ENCODE results near the gene MED14.

MED14 gene

DNA sequence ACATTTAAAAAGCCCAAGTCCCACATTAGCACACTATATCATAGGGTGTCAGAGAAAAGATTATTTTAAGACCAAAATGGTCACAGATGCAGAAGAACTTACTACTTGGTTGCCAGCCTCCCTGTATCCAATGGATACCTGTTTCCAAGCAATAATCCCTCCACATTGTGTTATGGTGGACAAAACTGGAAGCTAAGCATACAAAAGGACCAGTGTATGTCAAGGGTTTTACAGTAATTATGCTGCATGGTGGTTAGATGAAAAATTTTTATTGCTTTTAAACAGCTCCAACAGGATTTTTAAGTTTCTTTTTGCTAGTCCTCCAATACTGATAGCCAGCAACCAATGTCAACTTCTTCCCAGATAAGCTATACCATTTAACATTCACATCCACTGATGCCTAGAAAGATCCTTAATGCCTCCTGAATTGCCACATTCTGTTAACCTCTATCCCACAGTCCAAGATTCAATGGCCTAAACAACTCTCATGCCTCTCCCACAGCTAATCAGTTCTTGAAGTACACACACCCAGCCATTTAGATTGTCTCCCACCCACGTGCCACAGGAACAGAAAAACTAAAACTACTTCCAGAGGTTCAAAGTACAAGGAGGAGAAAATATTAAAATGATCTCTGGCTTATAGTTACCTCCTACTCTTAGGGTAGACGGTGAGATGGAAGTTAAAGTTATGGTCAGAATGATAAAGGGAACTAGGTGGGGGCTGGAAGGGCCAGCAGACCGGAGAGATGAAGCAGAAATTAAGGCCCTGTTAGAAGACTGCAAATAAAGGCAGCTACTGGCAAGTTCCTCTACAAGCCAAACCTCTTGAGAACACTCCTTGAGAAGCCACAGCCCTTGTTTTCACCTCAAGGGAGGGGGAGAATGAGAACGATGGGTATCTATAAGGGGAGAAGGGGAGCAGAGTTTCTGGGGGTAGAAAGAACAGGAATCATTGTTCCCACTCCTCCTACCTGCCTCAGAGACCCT, 5.5 kb downstream of the MED14 start:
- DNase-seq = no peak

DNA sequence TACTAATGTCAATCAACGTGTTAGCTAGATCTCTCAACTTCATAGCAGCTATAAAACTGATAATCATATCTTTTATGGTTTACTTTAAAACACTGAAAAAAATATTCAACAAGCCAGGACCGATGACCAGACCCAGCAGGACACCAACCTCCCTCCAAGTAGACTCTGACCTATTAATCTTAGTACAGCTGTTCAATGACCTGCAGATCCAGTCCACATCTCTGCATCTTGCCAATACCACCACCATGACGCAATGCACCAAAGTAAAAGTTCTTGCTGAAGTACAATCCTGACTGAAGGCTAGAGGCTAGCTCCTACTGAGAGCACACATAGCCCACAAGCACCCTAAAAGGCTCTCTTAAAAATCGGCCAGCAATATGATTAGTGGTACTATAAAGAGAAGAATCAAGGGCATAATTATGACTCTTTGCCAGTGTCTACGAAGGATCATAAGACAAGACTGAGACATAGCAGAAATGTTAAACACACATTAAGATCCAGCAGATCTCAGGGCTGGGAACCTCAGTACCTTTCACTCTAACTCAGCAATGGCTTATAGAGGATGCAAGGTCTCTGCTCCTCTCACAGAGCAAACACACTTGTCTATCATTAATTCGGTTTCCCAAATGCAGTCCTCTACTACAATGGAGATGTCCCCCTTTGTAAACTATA, 7.6 kb downstream of the MED14 start:
- no peak for DNase-seq

DNA sequence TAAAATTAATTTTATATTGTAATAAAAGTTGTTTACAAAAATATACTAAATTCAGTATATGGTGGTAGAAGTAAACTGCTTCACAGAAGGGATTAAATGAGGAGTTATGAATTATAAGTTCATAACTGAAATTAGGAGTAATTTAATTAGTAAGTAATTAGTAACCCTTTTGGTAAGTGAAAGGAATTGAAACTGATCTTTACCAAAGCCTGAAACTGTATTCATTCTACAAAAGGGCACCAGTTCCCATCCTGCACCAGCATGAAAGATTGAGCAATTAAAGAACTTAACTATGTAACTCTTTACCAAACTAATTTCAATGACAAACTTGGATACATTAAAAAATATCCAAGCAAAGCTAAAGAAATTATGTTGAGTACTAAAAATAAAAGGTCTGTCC, 8.2 kb downstream of the MED14 start:
- DNase-seq = no peak

DNA sequence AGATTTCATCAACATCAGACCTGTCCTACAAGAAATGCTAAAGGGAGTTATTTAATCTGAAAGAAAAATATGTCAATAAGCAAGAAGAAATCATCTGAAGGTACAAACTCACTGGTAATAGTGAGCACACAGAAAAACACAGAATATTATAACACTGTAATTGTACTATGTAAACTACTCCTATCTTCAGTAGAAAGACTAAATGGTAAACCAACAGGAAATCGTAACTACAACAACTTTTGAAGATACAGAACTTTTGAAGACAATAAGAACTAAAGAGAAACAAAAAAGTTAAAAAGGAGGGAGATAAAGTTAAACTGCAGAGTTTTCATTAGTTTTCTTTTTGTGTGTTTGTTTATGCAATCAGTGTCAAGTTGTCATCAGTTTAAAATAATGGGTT, 12.4 kb downstream of the MED14 start:
- no peak for DNase-seq

DNA sequence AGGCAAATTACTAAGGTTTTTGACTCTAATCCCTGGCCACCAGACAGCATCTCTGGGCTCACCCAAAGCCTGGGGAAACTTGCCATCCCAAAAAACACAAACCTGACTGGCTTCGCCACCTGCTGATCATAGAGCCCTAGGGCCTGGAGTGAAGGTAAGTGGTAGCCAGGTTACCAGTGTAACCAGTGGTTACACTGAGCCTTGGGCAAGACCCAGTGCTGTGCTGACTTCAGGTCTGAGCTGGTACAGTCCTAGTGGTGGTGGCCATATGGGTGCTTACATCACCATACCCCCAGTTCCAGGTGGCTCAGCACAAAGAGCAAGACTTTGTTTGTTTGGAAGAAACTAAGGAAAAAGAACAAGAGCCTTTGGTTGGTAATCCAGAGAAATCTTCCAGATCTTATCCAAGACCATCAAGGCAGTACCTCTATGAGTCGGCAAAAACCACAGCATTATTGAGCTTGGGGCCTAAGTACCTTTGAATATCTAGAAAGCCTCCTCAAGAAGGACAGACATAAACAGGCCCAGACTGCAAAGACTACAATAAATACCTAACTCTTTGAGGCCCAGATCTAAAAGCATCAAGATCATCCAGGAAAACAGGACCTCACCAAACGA, 13.7 kb downstream of the MED14 start:
- no peak for DNase-seq

DNA sequence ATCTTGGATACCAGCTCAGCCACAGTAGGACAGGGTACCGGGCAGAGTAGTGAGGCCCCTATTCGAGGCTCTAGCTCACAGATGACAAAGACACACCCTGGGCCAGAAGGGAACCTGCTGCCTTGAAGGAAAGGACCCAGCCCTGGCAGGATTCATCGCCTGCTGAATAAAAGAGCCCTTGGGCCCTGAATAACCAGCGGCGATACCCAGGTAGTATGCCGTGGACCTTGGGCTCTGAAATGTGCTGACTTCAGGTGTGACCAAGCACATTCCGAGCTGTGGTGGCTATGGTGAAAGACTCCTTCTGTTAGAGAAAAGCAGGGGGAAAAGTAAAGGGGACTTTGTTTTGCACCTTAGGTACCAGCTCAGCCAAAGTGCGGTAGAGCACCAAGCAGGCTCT, 14.6 kb downstream of the MED14 start:
- no peak for DNase-seq

DNA sequence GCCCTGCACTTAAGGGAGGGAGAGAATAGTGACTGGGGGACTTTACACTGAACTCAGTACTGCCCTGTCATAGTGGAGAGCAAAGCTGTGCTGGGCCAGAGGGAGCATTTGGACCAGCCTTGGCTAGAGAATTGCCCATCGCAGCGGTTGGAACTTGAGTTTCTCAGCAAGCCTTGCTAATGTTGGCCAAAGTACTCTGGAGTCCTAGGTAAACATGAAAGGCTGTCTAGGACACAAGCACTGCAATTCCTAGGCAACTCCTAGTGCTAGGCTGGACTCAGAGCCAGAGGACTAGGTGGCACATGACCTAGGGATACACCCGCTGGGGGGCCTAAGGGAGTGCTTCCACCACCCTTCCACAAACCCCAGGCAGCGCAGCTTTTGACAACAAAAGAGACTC, 15.0 kb downstream of the MED14 start:
- DNase-seq = no peak

DNA sequence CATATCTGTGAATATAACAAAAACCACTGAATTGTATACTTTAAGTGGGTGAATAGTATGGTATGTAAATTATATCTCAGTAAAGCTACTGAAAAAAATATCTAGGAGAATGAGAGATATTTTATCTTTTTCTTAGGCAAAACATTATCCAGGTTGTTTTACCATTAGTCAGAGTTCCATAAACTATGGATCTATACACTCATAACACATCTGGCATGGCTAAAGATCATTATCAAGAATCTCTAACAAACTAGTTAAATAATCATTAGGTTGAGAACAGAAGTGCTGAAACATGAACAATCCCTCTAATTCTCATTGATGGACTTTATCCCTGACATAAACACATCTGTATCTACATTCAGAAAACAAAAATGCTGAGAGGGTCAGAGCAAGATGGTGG, 15.6 kb downstream of the MED14 start:
- no peak for DNase-seq

DNA sequence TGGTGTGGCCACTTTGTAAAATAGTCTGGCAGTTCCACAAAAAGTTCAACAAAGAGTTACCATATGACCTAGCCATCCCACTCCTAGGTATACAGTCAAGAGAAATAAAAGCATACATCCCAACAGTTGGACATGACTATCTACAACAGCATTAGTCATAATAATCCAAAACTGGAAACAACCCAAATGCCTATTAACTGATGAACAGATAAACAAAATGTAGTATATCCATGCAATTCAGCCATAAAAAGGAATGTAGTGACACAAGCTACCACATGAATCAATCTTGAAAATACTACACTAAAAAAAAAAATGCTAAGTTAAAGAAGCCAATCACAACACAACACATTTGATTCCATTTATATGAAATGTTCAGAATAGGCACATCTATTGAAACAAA, 16.1 kb downstream of the MED14 start:
- DNase-seq = no peak

DNA sequence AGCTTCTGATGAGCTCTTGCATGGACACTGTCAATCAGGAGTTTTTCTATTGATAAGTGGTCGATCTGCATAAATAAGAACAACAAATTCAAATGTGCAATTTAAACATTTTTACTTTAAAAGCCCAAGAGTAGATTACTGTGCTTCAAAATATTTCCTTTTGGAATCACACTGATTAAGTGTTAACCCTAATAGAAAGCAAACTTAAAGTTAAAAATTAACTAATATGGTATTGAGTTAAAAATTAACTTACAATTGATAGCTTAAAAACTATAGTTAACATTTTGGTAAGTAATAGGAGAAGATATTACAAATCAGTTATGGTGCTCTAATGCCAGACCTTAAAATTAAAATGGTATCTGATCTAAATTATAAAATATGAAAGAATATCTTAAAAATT, 25.9 kb downstream of the MED14 start:
- no peak for DNase-seq

DNA sequence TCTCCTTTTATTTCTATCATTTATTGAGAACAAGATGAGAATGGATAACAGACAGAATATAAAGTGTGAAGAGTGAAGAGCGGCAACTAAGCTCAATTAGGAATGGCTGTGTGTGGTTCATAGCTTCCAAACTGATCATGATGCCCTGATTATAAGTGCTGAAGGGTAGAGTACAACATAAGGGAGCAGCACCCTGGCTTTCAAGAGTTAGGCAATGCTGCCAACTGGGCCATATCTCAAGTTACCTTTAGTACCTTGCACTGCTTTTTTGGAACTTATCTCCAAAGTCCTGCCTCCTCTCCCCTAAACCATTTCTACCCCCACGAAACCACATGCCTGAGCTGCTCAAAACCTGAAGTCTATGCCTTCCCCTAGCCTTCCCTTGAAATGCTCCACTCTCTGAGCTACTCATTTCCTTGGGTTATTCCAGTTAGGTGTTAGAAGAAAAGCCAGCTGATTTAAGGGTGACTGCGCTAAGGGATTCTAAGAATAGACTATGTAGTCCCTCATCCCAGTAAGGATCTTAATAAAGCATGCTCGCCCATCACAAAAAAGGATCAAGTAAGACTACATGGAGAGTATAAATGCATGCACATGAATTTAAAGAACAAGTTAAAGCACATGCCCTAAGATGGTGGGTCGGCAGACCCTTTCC, 29.6 kb downstream of the MED14 start:
- no peak for DNase-seq

DNA sequence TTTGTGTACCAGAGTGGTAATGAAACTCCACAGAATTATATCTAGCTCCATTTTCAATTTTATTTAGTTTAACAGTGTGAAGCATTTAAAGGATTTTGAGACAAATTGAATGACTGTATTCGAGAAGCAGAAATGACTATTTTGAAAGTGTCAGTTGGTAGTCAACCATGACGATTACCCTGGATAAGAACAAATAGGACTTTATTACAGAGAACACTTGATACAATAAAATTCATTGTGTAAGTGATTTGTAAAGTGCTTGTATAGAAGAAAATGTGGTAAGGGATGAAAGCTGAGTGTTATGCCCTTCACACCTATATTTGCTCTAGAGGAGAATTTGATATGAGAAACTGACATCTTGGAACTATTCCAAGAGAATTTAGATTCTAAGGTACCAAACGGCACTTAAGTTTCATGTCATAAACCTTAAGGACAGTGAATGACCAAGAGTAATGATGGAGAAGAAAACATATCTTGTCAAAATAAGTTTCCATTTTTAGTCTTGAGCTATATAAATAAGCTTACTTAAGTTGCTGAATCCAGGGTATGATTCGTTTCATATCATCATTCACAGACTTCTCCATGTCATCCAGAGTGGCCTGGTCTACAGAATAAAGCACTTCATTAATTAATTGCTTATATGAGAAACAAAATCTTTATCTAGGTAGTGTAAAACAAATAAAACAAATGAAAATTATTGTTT, 34.6 kb downstream of the MED14 start:
- no peak for DNase-seq

DNA sequence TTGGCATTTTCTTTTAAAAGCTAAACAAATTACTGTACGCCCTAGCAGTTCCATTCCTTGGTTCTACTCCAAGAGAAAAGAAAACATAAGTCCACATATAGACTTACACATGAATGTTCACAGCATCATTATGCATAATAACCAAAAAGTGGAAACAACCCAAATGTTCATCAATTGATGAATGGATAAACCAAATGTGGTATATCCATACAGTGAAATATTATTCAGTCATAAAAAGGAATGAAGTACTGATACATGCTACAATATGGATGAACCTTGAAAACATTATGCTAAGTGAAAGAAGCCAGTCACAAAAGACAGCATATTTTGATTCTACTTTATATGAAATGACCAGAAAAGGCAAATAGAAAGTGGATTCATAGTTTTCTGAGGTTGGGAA, 36.5 kb downstream of the MED14 start:
- DNase-seq = no peak

DNA sequence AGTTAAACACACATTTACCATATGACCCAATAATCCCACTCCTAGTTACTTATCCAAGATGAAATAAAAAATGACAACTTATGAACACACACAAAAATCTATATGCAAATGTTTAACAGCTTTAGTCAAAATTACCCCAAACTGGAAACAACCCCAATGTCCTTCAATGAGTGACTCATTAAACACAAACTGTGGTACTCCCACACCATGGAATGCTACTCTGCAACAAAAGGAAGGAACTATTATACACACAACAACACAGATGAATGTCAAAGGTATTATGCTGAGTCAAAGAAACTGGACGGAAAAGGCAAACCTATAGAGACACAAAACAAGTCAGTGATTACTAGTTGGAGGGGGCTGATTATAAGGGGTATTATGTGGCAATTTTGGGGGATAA, 40.5 kb downstream of the MED14 start:
- no peak for DNase-seq

DNA sequence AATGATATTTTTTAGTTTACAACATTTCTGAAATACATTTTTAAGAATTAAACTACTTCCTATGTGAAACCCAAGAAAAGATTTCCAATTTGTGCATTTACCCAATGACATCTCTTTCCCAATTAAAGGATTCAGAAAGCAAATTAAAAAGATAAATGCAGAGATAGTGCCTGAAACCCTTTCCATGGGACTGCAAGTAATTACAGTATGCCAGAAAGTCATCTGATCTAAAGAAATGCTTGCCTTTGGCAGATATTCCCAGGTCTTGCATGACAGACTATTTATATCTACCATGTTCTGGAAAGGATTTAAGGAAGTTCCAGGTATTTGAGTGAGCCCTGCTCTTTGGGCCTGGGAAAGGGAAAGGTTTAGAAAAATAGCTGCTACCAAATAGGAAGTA, 46.4 kb downstream of the MED14 start:
- DNase-seq = no peak

DNA sequence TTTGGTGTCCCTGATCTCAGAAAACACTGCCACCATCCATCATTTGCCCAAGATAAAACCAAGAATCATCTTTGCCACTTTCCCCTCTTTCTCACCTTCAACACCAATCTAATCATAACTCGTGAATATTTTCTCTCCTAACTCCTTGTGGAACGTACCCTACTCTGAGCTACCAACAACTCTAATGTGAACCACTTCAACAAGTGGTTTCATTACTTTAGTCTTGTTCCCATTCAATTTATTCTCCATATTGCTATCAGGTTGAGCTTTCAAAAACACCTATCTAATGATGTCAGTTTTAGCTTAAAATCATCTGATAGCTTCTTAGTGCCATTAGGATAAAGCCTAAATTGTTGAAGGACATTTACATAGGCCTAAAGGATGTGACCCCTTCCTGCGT, 48.2 kb downstream of the MED14 start:
- DNase-seq = no peak

DNA sequence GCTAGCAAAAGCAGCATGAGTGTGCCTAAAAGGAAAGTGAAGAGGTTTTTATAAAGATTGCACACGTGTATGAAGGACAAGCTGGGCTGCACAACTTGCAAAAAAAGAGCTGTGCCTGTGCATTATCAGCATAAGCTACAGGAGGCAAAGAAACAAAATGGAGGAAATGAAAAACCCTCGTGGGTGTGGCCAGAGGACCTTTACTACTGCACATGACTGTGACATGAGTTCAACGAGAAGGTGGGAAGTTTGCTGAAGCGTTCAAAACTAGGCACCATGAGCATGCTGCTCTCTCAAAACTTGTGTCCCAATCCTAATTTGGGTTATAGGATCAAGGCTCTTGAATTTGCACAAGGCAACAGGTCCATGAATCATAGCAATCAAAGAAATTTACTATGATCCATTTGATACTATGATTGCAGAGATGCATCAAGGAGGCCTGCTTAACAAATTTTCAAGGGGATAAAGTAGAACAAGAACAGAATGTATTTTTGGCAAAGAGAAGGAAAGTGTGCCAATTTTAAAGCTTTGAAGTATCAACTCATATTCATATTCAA, 49.9 kb downstream of the MED14 start:
- DNase-seq = no peak

DNA sequence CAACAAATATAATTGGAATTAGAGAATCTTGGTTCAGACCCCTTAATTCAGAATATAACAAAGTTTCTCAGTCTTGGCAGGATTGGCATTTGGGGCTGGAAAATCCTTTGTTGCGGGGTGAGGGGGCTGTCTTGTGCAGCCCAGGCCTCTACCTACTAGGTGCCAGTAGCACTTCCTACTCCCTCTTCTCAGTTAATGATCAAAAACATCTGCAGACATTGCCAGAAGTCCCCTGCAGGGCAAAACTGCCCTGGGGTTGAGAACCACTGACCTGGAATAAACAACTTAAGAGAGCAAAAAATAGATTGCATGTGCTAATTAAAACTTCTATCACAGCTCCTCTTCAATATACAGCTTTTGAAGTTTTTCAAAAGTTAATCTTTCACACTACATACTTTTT, 51.2 kb downstream of the MED14 start:
- DNase-seq = no peak

DNA sequence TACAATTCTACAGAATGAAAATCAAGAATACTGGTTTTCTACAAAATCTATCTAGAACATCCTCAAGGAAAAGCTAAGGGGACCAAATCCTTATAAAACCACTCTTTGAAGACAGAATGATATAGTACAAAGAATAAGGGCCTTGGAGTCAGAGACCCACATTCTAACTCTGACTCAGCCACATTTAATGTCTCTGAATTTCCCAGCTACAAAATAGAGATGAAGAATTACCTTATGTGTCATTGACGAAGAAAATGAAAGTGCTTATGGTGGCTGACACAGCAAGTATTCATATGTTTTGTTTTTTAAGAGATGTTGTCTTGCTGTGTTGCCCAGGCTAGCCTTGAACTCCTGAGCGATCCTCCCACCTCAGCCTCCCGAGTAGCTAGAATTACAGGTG, 52.1 kb downstream of the MED14 start:
- no peak for DNase-seq

DNA sequence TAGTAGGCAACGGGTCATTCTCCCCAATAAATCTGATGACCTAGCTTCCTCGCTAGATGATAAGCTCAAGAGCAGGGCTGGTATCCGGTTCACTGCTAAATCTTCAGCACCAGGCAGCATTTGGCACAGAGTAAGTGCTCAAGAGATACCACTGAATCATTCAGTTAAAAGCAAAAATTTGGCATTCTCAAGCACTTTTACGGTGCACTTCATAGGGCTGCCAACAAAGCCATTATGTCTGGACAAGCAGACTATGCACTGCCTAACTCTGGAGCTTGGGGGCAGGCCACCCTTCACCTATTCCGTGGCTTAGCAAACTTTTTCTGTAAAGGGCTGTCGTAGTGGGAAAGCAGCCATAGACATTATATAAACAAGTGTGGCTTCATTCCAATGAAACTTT, 64.2 kb downstream of the MED14 start:
- no peak for DNase-seq

DNA sequence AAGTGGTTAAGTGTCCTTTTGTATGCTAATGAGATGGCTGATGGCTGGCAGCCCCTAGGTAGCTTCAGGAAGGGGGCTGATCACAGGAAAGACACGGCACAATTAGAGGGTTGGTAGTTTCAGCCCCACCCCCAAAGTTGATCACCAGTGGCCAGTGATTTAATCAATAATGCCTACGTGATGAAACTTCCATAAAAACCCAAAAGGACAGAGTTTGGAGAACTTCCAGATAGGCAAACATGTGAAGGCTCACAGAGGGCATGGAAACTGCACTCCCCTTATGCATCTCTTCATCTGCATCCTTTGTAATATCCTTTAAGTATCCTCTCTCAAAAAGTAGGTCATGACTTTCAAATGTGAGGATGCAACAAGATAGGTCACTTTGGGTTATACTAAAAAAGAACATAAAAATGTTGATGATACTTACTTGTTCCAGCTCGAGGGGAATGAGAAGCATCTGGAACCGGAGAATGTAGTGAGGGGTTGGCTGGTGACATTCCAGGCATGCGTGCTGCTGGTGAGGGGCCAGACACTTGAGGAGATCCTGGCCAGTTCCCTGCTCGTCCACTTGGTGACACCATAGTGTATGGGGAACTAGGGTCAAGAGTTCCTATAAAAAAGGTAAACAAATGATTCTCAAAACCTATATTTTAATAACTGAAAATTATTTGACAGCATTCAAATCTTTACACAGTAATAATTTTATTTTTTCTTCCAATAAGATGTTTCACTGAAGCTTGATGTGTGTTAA, 71.3 kb downstream of the MED14 start:
- no peak for DNase-seq
